ENCODE measurements around the gene LIMS2.

The LIMS2 gene

GRCh38 chr2:127596311-127597045 lies 78.9 kb downstream of the LIMS2 start:
- no peak for DNase-seq

GRCh38 chr2:127594116-127594591 lies 81.2 kb downstream of the LIMS2 start:
- DNase-seq, result no peak

GRCh38 chr2:127593228-127594115 lies 81.9 kb downstream of the LIMS2 start:
- no peak for DNase-seq

- no peak for DNase-seq
Measured at GRCh38 chr2:127592761-127593227, 82.5 kb downstream of the LIMS2 start.

- peak; percentile 72 for DNase-seq
Measured at GRCh38 chr2:127591221-127591923, 84.0 kb downstream of the LIMS2 start.

GRCh38 chr2:127590386-127591190 lies 84.7 kb downstream of the LIMS2 start:
- no peak for DNase-seq

GRCh38 chr2:127589841-127590240 lies 85.5 kb downstream of the LIMS2 start:
- DNase-seq, result no peak

GRCh38 chr2:127589358-127589757 lies 86.0 kb downstream of the LIMS2 start:
- DNase-seq, result no peak
